Heart right ventricle (tissue), 16 donors: ENCODE data around the gene ART5. TPM values are rescaled to one million over a fixed set of nuclear protein-coding genes. Genes with fewer than 3 reads are reported as not detected.

Experiments used
- ATAC-seq, 8 donors: fragments of 200-7000 bp; cut with Tn5 transposase; one replicate each; pipeline ENCODE4 v1.9.1; 2020; ENCODE audit warnings: mild to moderate bottlenecking in 8 of 8, moderate library complexity in 8 of 8, moderate number of reproducible peaks in 1 of 8
- DNase-seq, 2 donors: peaks; one replicate each; pipeline ENCODE4 v3.0.0-alpha.2; 2020
- H3K27ac ChIP-seq, 10 donors: fragments of 200-600 bp; sonication (generic) in 2 of 10; one replicate each; pipeline versions ENCODE4 v1.5.0 to v1.8.0; 2020 to 2022; ENCODE audit warnings: mild to moderate bottlenecking in 3 of 10
- H3K27me3 ChIP-seq, 7 donors: fragments of 200-600 bp; one replicate each; pipeline ENCODE4 v1.8.0; 2021 to 2022; ENCODE audit warnings: mild to moderate bottlenecking in 2 of 7
- H3K36me3 ChIP-seq, 9 donors: fragments of 200-600 bp; sonication (generic) in 1 of 9; one replicate each; pipeline versions ENCODE4 v1.5.0 to v1.8.0; 2020 to 2022; ENCODE audit warnings: mild to moderate bottlenecking in 2 of 9
- H3K4me1 ChIP-seq, 9 donors: fragments of 200-600 bp; sonication (generic) in 1 of 9; one replicate each; pipeline versions ENCODE4 v1.5.0 to v1.8.0; 2020 to 2022; ENCODE audit warnings: mild to moderate bottlenecking in 4 of 9
- H3K4me3 ChIP-seq, 10 donors: fragments of 200-600 bp; sonication (generic) in 2 of 10; one replicate each; pipeline versions ENCODE4 v1.5.0 to v1.8.0; 2020 to 2022; ENCODE audit warnings: mild to moderate bottlenecking in 7 of 10, moderate library complexity in 2 of 10
- H3K9me3 ChIP-seq, 11 donors: fragments of 200-600 bp in 10 of 11; sonication (generic) in 2 of 11; one replicate each; pipeline versions ENCODE4 v1.5.0 to v1.8.0; 2013 to 2022; ENCODE audit warnings: mild to moderate bottlenecking in 2 of 11, control low read depth in 1 of 11, moderate library complexity in 1 of 11
- WGBS, 2 donors: extraction: QIAGEN DNeasy Blood & Tissue Kit; methylation state at CpG; one replicate each; pipeline ENCODE4 v1.1.7; 2013; ENCODE audit warnings: inconsistent platforms in 1 of 2; 5-methylcytosine and 5-hydroxymethylcytosine counted together
- intact Hi-C, 10 donors: fragments of 100-400 bp; cut with DNase I; formaldehyde crosslinking; loops; one replicate each; pipeline versions ENCODE4 v1.11.1 to v1.14.2; 2022
- polyA plus RNA-seq, 2 donors: library from polyadenylated mRNA; stranded (reverse); fragments of 200-250 nt; gene quantifications; one replicate each; pipeline ENCODE4 v1.2.3, GENCODE V29; 2013
- total RNA-seq, 10 donors: library from RNA; stranded (reverse); fragmentation: NEBNext Ultra II Directional in 3 of 10; extraction: Animal tissue kit (Norgen Biotek cat#: 25700) in 3 of 10; gene quantifications; one replicate each; pipeline versions ENCODE4 v1.2.1 to v1.2.4, GENCODE V29; 2021 to 2023
- TF ChIP-seq, protein P1 (sequence below), 9 donors: fragments of 200-600 bp; sonication (generic) in 2 of 9; IDR thresholded peaks; one replicate each; pipeline versions ENCODE4 v1.5.0 to v1.8.0; 2021 to 2022; ENCODE audit warnings: antibody characterized with exemption in 9 of 9, mild to moderate bottlenecking in 5 of 9, moderate library complexity in 1 of 9
- donor health status: Arrhythmogenic right ventricular cardiomyopathy.
- donor health status: ischemic (EF 13 %, LVEDD 7.1; RV severe dilation, severe dysfunction).
- donor health status: healthy with polysubstance abuse.
- donor health status: DM: no; HTN: yes; CAD: no.
- donor health status: DM: no; HTN: no; CAD: no.
- donor health status: ischemic (EF 25% LVEDD 6.9; RV normal size, moderate dysfunction).
- donor health status: ischemic (EF 25% LVEDD 5.7; RV mildly dilated, moderate dysfunction).
- donor health status: healthy.
- donor health status: DM: yes; HTN: yes; CAD: no.
- donor health status: Ischemic cardiomyopathy.
- donor health status: ischemic (EF 35%, LVEDD 5.7; RV mildly dilated, moderate dysfunction).
- donor health status: nonischemic (EF 11% LVEDD 7.7; RV severe dilation, severe dysfunction).
- donor health status: DM: yes; HTN: yes; CAD: no.
- donor health status: PGD.
- donor health status: ischemic (EF 29% LVEDD 5.4; RV normal size, mild dysfunction).
- donor health status: nonischemic (EF 23%, LVEDD 6.1; RV moderate dilation, normal function).

The ART5 gene
- total and polyA plus RNA-seq, 12 donors = 0.42 to 6.5 (median 1.5) TPM

DNA sequence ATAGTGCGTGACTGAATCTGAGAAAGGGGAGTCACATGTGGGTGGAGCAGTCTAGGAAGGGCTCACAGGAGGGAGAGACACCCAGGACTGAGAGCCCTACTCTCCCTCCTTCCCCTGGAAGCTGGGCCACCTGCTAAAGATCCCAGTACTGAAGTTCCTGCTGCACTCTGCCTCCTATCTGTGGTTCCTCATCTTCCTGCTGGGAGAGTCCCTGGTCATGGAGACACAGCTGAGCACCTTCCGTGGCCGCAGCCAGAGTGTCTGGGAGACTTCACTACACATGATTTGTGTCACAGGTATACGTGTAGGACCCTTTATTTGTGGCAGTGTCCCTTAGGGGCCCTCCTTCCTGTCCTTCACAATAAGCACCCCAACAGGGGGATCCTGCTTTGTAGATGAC, 19.3 kb downstream of the ART5 start:
- Histone ChIP-seq H3K27ac (no peak overlapping the region), H3K4me3 (no peak overlapping the region), H3K4me1 (peaks cover 0 to 10% (median 0%) of the 10 kb centered on the region in 9 donors), H3K36me3 (no peaks in the 10 kb centered on the region), H3K27me3 (no peaks in the 10 kb centered on the region), H3K9me3 (no peaks in the 10 kb centered on the region)
- no peak for ATAC-seq
- WGBS, 2 donors = 74 to 76% methylated on average over 4 of the region's 4 CpGs
- intact Hi-C loops = no loop called here
- no peak for DNase-seq
- TF ChIP-seq, protein P1, sequence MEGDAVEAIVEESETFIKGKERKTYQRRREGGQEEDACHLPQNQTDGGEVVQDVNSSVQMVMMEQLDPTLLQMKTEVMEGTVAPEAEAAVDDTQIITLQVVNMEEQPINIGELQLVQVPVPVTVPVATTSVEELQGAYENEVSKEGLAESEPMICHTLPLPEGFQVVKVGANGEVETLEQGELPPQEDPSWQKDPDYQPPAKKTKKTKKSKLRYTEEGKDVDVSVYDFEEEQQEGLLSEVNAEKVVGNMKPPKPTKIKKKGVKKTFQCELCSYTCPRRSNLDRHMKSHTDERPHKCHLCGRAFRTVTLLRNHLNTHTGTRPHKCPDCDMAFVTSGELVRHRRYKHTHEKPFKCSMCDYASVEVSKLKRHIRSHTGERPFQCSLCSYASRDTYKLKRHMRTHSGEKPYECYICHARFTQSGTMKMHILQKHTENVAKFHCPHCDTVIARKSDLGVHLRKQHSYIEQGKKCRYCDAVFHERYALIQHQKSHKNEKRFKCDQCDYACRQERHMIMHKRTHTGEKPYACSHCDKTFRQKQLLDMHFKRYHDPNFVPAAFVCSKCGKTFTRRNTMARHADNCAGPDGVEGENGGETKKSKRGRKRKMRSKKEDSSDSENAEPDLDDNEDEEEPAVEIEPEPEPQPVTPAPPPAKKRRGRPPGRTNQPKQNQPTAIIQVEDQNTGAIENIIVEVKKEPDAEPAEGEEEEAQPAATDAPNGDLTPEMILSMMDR (IDR thresholded peaks at IDR 0.05) = no peak

DNA sequence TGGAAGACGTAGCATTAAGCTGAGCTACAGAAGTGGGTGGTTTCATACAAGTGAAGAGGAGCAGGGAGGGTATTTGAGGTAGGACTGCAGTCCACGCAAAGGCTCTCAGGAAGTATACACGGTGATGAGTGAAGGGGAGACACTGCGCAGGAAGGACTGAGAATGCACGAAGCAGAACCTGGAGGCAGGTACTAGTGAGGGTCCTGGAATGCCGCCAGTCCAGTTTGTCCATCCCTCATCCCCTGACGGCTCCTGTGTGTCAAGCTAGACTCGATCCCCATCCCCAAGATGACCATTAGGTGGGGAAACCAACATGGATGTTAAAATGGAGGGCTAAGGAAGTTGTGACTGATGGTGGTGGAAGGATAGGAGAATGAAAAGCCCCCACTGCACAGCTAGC, 23.8 kb downstream of the ART5 start:
- H3K36me3 ChIP-seq = no peaks in the 10 kb centered on the region
- no peak for ATAC-seq
- TF ChIP-seq, protein P1 (IDR thresholded peaks at IDR 0.05) = no peak
- intact Hi-C loops = no loop called here
- WGBS, 2 donors = 83 to 85% methylated on average over 8 of the region's 8 CpGs
- H3K9me3 ChIP-seq = no peaks in the 10 kb centered on the region
- peaks cover 0 to 16% (median 0%) of the 10 kb centered on the region in 9 donors for H3K4me1 ChIP-seq
- H3K4me3 ChIP-seq = no peak overlapping the region
- no peaks in the 10 kb centered on the region for H3K27me3 ChIP-seq
- H3K27ac ChIP-seq = no peak overlapping the region
- no peak for DNase-seq

DNA sequence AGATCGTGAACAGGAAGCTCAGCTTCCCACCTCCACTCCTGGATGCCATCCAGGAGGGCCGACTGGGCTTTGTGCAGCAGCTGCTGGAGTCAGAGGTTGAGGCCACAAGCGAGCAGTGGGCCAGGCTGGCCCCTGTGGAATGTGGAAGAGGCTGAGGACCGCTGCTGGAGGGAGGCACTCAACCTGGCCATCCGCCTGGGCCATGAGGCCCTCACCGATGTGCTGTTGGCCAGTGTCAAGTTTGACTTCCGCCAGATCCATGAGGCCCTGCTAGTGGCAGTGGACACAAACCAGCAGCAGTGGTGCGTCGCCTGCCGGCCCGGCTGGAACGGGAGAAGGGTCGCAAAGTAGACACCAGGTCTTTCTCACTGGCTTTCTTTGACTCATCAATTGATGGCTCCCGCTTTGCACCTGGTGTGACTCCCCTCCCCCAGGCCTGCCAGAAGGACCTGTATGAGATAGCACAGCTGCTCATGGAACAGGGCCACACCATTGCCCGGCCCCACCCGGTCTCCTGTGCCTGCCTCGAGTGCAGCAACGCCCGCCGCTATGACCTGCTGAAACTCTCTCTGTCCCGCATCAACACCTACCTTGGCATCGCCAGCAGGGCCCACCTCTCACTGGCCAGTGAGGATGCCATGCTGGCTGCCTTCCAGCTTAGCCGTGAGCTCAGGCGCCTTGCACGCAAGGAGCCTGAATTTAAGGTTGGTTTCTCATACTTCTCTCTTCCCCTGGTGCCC, 24.9 kb downstream of the ART5 start:
- peaks cover 0 to 16% (median 0%) of the 10 kb centered on the region in 9 donors for H3K4me1 ChIP-seq
- DNase-seq = no peak
- peak in 1 of 8 donors; percentile 10 for ATAC-seq
- no peaks in the 10 kb centered on the region for H3K27me3 ChIP-seq
- H3K4me3 ChIP-seq = no peak overlapping the region
- WGBS, 2 donors = 71 to 74% methylated on average over 25 of the region's 25 CpGs
- intact Hi-C loops = no loop called here
- peaks cover 0 to 7% (median 4%) of the 10 kb centered on the region in 11 donors for H3K9me3 ChIP-seq
- no peaks in the 10 kb centered on the region for H3K36me3 ChIP-seq
- TF ChIP-seq, protein P1 (IDR thresholded peaks at IDR 0.05) = no peak
- no peak overlapping the region for H3K27ac ChIP-seq

DNA sequence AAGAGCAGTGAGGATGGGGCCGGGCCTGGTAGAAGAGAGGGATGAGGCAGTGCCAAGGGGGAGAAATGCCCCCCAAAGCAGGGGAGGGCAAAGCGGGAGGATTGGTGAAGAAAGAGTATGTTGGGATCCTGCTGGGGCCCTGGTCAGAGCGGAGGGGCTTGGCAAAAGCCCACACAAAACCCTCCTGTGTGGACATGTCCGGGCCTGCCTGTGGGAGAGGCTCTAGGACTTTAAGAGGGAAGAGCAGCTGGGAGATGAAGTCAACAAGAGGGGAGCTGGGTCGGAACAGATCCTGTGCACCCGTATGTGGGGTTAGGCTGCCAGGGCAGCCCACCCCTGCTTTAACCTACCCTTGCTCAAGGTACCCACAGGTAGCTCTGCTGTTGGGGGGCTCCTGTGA, 25.8 kb downstream of the ART5 start:
- Histone ChIP-seq H3K4me1 (peaks cover 0 to 16% (median 0%) of the 10 kb centered on the region in 9 donors), H3K9me3 (peaks cover 0 to 8% (median 5%) of the 10 kb centered on the region in 11 donors), H3K36me3 (no peaks in the 10 kb centered on the region), H3K4me3 (no peak overlapping the region), H3K27me3 (no peaks in the 10 kb centered on the region), H3K27ac (no peak overlapping the region)
- no peak for DNase-seq
- 81 to 90% methylated on average over 6 of the region's 6 CpGs for WGBS, 2 donors
- intact Hi-C loops = no loop called here
- no peak for ATAC-seq
- TF ChIP-seq, protein P1 (IDR thresholded peaks at IDR 0.05) = no peak
